Left lung (tissue), 10 donors: Measurements from ENCODE around the gene SLC27A4. TPM values are rescaled to one million over a fixed set of nuclear protein-coding genes. Genes with fewer than 3 reads are reported as not detected.

Experiments
- ATAC-seq: fragments of 200-7000 bp; cut with Tn5 transposase; one replicate; pipeline ENCODE4 v1.9.1; 2020; ENCODE audit warnings: moderate library complexity
- DNase-seq, 4 donors: peaks; one replicate each; pipeline ENCODE4 v3.0.0-alpha.2; 2013 to 2020
- H3K27ac ChIP-seq, 2 donors: fragments of 200-600 bp; sonication (generic) in 1 of 2; one replicate each; pipeline versions ENCODE4 v1.5.0 to v1.8.0; 2020 to 2021
- H3K27me3 ChIP-seq, 2 donors: fragments of 200-600 bp; sonication (generic) in 1 of 2; one replicate each; pipeline versions ENCODE4 v1.5.0 to v1.8.0; 2020 to 2021
- H3K36me3 ChIP-seq, 2 donors: fragments of 200-600 bp; sonication (generic) in 1 of 2; one replicate each; pipeline versions ENCODE4 v1.5.0 to v1.8.0; 2020 to 2021
- H3K4me1 ChIP-seq, 2 donors: fragments of 200-600 bp; one replicate each; pipeline ENCODE4 v1.8.0; 2021
- H3K4me3 ChIP-seq, 2 donors: fragments of 200-600 bp; sonication (generic) in 1 of 2; one replicate each; pipeline versions ENCODE4 v1.5.0 to v1.8.0; 2020 to 2021; ENCODE audit warnings: mild to moderate bottlenecking in 1 of 2
- H3K9me3 ChIP-seq, 2 donors: fragments of 200-600 bp; sonication (generic) in 1 of 2; one replicate each; pipeline versions ENCODE4 v1.5.0 to v1.8.0; 2020 to 2021
- intact Hi-C, 2 donors: fragments of 100-400 bp; cut with DNase I; formaldehyde crosslinking; loops; one replicate each; pipeline versions ENCODE4 v1.11.2 to v1.14.2; 2022
- polyA plus RNA-seq, 6 donors: library from polyadenylated mRNA; unstranded; fragments of 120-200 nt; gene quantifications; one replicate each; pipeline ENCODE4 v1.2.1, GENCODE V29; 2013; ENCODE audit not compliant: insufficient read length in 6 of 6
- total RNA-seq, 2 donors: library from RNA; stranded (reverse); fragmentation: NEBNext Ultra II Directional; extraction: Animal tissue kit (Norgen Biotek cat#: 25700); gene quantifications; one replicate each; pipeline ENCODE4 v1.2.1, GENCODE V29; 2021
- TF ChIP-seq, protein P1 (sequence below), 2 donors: fragments of 200-600 bp; sonication (generic) in 1 of 2; IDR thresholded peaks; one replicate each; pipeline versions ENCODE4 v1.5.0 to v1.8.0; 2021; ENCODE audit warnings: antibody characterized with exemption in 2 of 2
- donor health status: DM: no; HTN: yes; CAD: no.
- donor health status: DM: no; HTN: no; CAD: no.

SLC27A4 gene
- total and polyA plus RNA-seq, 8 donors, result 7.6 to 33.7 (median 12.1) TPM

DNA sequence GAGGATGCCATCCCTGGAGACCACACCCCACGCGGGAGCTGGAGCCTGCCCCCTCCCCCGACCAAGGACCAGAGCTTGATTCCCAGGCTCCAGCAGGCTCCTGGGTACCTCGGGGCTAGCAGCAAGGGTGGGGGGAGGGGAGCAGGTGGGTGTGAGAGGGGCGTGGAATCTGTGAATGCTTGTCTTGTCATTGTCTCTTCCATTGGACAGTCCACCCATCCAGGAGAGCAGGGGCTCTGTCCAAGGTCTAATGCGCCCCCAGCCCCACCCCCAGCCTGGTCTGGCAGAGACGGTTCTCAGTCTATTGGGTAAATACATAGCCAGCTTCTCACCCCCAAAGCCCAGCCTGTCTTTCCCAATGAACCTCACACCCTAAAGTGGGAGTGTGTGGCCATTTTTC, 53.6 kb downstream of the SLC27A4 start:
- no peak for ATAC-seq
- Histone ChIP-seq H3K36me3 (peaks cover 0 to 44% of the 10 kb centered on the region in 2 donors), H3K4me3 (no peak overlapping the region), H3K27me3 (peaks cover 0 to 36% of the 10 kb centered on the region in 2 donors), H3K4me1 (peaks cover 0 to 10% of the 10 kb centered on the region in 2 donors), H3K27ac (no peak overlapping the region), H3K9me3 (no peaks in the 10 kb centered on the region)
- TF ChIP-seq, protein P1, sequence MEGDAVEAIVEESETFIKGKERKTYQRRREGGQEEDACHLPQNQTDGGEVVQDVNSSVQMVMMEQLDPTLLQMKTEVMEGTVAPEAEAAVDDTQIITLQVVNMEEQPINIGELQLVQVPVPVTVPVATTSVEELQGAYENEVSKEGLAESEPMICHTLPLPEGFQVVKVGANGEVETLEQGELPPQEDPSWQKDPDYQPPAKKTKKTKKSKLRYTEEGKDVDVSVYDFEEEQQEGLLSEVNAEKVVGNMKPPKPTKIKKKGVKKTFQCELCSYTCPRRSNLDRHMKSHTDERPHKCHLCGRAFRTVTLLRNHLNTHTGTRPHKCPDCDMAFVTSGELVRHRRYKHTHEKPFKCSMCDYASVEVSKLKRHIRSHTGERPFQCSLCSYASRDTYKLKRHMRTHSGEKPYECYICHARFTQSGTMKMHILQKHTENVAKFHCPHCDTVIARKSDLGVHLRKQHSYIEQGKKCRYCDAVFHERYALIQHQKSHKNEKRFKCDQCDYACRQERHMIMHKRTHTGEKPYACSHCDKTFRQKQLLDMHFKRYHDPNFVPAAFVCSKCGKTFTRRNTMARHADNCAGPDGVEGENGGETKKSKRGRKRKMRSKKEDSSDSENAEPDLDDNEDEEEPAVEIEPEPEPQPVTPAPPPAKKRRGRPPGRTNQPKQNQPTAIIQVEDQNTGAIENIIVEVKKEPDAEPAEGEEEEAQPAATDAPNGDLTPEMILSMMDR (IDR thresholded peaks at IDR 0.05), result no peak
- no peak for DNase-seq
- intact Hi-C loops, result no loop called here

DNA sequence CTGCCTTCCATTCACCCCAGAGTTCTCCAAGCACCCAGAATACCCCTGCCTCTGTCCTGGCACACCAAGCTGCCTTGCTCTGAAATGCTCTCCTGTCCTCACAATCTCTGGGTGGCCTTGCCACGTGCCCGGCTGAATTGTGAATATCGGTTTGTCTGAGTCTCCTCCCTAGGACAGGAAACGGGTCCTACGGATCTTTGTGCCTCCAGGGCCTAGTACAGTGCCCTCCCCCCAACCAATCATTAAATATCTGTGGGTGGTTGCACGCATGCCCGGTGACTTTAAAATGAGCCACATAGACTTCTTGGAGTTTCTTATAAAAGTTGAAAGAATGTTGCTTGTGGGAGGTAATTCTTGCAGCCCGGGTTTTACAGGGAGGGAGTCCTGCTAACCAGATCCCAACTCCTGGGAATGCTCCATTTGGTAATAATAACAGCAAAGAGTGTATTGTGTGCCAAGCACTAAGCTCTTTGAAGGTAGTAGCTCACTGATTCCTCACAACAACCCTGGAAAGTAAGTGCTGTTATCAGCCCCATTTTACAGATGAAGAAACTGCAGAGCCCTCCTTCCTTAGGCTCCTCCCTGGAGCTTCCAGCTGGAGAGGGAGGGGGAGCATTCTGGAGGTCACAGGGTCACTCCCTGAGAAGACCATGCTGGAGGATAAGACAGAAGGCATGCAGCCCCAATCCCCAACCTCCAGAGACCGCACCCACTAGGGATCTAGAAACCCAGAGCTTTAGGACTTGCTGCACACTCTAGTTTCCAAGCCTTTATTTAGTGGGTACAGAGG, 54.2 kb downstream of the SLC27A4 start:
- Histone ChIP-seq H3K4me3 (no peak overlapping the region), H3K27me3 (peaks cover 0 to 36% of the 10 kb centered on the region in 2 donors), H3K9me3 (no peaks in the 10 kb centered on the region), H3K36me3 (peaks cover 0 to 38% of the 10 kb centered on the region in 2 donors), H3K4me1 (peaks cover 0 to 10% of the 10 kb centered on the region in 2 donors), H3K27ac (no peak overlapping the region)
- ATAC-seq, result no peak
- DNase-seq, result no peak
- intact Hi-C loops, result no loop called here
- TF ChIP-seq, protein P1 (IDR thresholded peaks at IDR 0.05), result no peak

DNA sequence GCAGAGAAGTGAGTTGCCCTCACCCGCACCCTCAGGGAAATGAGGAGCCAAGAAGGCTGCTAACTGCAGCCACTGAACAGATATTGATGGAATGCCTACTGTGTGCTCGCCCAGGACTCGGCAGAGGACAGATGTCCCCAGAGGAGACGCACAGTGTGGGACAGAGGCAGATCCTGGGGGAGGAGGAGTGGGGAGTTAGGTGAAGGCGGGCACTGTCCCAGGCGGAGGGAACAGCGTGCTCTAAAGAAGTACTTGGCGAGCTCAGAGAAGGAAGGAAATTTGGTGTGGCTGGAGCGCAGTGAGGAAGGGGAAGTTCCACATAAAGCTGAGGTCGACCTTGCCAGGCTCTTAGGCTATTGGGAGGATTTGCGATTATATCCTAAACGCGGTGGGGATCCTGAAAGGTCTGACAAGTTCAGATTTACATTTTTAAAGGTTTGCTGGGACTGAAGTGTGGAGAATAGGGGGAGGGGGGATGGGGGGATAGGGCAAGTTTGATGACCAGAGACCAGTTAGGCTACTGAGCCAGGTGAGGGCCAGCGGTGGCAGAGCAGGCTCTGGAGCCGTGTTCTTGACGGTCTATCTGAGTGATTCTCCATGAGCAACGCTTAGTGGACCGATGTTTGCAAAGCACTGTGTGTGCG, 56.8 kb downstream of the SLC27A4 start:
- no peak for DNase-seq
- H3K27ac ChIP-seq, result no peak overlapping the region
- H3K9me3 ChIP-seq, result no peaks in the 10 kb centered on the region
- no peak overlapping the region for H3K4me3 ChIP-seq
- peaks cover 0 to 13% of the 10 kb centered on the region in 2 donors for H3K36me3 ChIP-seq
- peaks cover 0 to 10% of the 10 kb centered on the region in 2 donors for H3K4me1 ChIP-seq
- TF ChIP-seq, protein P1 (IDR thresholded peaks at IDR 0.05), result no peak
- peak; percentile 69 for ATAC-seq
- H3K27me3 ChIP-seq, result peaks cover 0 to 36% of the 10 kb centered on the region in 2 donors
- intact Hi-C loops, result no loop called here

DNA sequence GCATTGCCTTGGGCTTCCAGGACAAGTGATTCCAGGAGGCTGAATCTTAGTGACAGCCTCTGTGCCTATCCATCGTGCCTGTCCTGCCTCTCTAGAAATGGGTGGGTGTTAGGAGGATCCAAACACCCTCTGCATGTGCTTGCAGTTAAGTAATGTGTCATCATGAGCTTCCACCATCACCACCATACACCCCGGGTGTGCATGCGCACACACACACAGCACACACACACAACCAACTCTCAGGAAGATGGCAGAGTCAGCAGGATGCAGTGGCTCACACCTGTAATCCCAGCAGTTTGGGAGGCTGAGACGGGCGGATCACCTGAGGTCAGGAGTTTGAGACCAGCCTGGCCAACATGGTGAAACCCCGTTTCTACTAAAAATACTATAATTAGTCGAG, 57.5 kb downstream of the SLC27A4 start:
- Histone ChIP-seq H3K36me3 (peaks cover 0 to 6% of the 10 kb centered on the region in 2 donors), H3K9me3 (no peaks in the 10 kb centered on the region), H3K27me3 (peaks cover 0 to 36% of the 10 kb centered on the region in 2 donors), H3K4me3 (no peak overlapping the region), H3K4me1 (peaks cover 0 to 10% of the 10 kb centered on the region in 2 donors), H3K27ac (no peak overlapping the region)
- no peak for ATAC-seq
- no peak for DNase-seq
- TF ChIP-seq, protein P1 (IDR thresholded peaks at IDR 0.05), result no peak
- intact Hi-C loops, result no loop called here

DNA sequence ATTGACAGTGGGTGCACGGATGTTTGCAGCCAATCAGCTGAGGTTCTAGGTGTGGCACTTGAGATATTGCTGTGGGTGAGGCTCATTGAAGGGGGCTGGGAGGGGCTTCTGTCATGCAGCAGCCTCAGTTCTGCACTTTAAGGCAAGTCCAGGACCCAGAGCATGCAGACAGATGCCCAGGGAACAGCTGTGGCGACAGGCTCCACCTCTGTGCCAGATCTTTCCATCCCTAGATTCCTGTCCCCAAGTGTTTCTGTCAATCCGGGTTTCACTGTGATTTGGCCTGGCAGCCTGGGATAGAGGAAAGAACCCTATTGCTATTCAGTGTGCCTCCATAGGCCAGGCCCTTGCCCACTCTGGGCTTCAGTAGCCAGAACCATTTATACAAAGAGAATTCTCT, 59.5 kb downstream of the SLC27A4 start:
- Histone ChIP-seq H3K27ac (no peak overlapping the region), H3K27me3 (peaks cover 0 to 30% of the 10 kb centered on the region in 2 donors), H3K4me3 (no peak overlapping the region), H3K9me3 (no peaks in the 10 kb centered on the region), H3K36me3 (no peaks in the 10 kb centered on the region), H3K4me1 (peaks cover 0 to 10% of the 10 kb centered on the region in 2 donors)
- ATAC-seq, result no peak
- TF ChIP-seq, protein P1 (IDR thresholded peaks at IDR 0.05), result no peak
- DNase-seq, result no peak
- intact Hi-C loops, result no loop called here
